ENCODE results near the gene PTPRF. TPM values are rescaled to one million over a fixed set of nuclear protein-coding genes. Genes with fewer than 3 reads are reported as not detected.

The PTPRF gene
- total and polyA plus RNA-seq, 2 experiments from 2014 or later: 96.0 to 115 TPM

GRCh38 chr1:43570277-43570676 lies 39.6 kb downstream of the PTPRF start:
- TF ChIP-seq CTCF (IDR thresholded peaks at IDR 0.05; ENCODE audit: poor library complexity) (no peak), EZH2phosphoT487 (IDR thresholded peaks at IDR 0.05; ENCODE audit: low read depth, severe bottlenecking, unreplicated experiment) (no peak), EZH2 (IDR thresholded peaks at IDR 0.05; ENCODE audit: borderline replicate concordance) (no peak)
- 81% methylated on average over 9 of the region's 9 CpGs for WGBS (ENCODE audit: low lambda C conversion rate, missing lambda C conversion rate)
- H3K27ac ChIP-seq: no peak overlapping the region
- H3K4me2 ChIP-seq: no peak overlapping the region
- H3K9me3 ChIP-seq (ENCODE audit: low read depth): no peaks in the 10 kb centered on the region
- no peaks in the 10 kb centered on the region for H3K36me3 ChIP-seq (replicated peaks; ENCODE audit: insufficient read depth, low read depth)
- H3K9me2 ChIP-seq (replicated peaks; ENCODE audit: insufficient read depth): no peaks in the 10 kb centered on the region
- H3K27me3 ChIP-seq: no peaks in the 10 kb centered on the region
- H3K79me2 ChIP-seq: peaks cover 13% of the 10 kb centered on the region
- H3K4me3 ChIP-seq: no peak overlapping the region
- DNase-seq (ENCODE audit: low spot score): no peak
- H3K4me1 ChIP-seq (ENCODE audit: insufficient read depth): peaks cover 20% of the 10 kb centered on the region
- peaks cover 2% of the 10 kb centered on the region for H4K20me1 ChIP-seq (ENCODE audit: insufficient read depth, poor library complexity, severe bottlenecking)
- no peak overlapping the region for H2AFZ ChIP-seq

- H3K36me3 ChIP-seq (replicated peaks; ENCODE audit: insufficient read depth, low read depth): no peaks in the 10 kb centered on the region
- TF ChIP-seq EZH2phosphoT487 (IDR thresholded peaks at IDR 0.05; ENCODE audit: low read depth, severe bottlenecking, unreplicated experiment) (no peak), CTCF (IDR thresholded peaks at IDR 0.05; ENCODE audit: poor library complexity) (no peak), EZH2 (IDR thresholded peaks at IDR 0.05; ENCODE audit: borderline replicate concordance) (no peak)
- H4K20me1 ChIP-seq (ENCODE audit: insufficient read depth, poor library complexity, severe bottlenecking): no peaks in the 10 kb centered on the region
- no peak overlapping the region for H3K4me3 ChIP-seq
- no peaks in the 10 kb centered on the region for H3K9me3 ChIP-seq (ENCODE audit: low read depth)
- H3K4me1 ChIP-seq (ENCODE audit: insufficient read depth): peaks cover 15% of the 10 kb centered on the region
- no peak for DNase-seq (ENCODE audit: low spot score)
- H2AFZ ChIP-seq: no peak overlapping the region
- 88% methylated on average over 14 of the region's 14 CpGs for WGBS (ENCODE audit: low lambda C conversion rate, missing lambda C conversion rate)
- H3K27ac ChIP-seq: no peak overlapping the region
- H3K27me3 ChIP-seq: no peaks in the 10 kb centered on the region
- no peaks in the 10 kb centered on the region for H3K9me2 ChIP-seq (replicated peaks; ENCODE audit: insufficient read depth)
- H3K79me2 ChIP-seq: peaks cover 11% of the 10 kb centered on the region
- no peak overlapping the region for H3K4me2 ChIP-seq
Measured at GRCh38 chr1:43570715-43571114, 40.0 kb downstream of the PTPRF start.

- no peaks in the 10 kb centered on the region for H3K27me3 ChIP-seq
- H3K4me1 ChIP-seq (ENCODE audit: insufficient read depth): peaks cover 6% of the 10 kb centered on the region
- no peak overlapping the region for H2AFZ ChIP-seq
- H3K9me3 ChIP-seq (ENCODE audit: low read depth): no peaks in the 10 kb centered on the region
- H3K9me2 ChIP-seq (replicated peaks; ENCODE audit: insufficient read depth): no peaks in the 10 kb centered on the region
- DNase-seq (ENCODE audit: low spot score): no peak
- TF ChIP-seq CTCF (IDR thresholded peaks at IDR 0.05; ENCODE audit: poor library complexity) (no peak), EZH2 (IDR thresholded peaks at IDR 0.05; ENCODE audit: borderline replicate concordance) (no peak), EZH2phosphoT487 (IDR thresholded peaks at IDR 0.05; ENCODE audit: low read depth, severe bottlenecking, unreplicated experiment) (no peak)
- no peaks in the 10 kb centered on the region for H4K20me1 ChIP-seq (ENCODE audit: insufficient read depth, poor library complexity, severe bottlenecking)
- H3K36me3 ChIP-seq (replicated peaks; ENCODE audit: insufficient read depth, low read depth): no peaks in the 10 kb centered on the region
- WGBS (ENCODE audit: low lambda C conversion rate, missing lambda C conversion rate): 83% methylated on average over 2 of the region's 2 CpGs
- H3K4me3 ChIP-seq: no peak overlapping the region
- H3K27ac ChIP-seq: no peak overlapping the region
- H3K4me2 ChIP-seq: no peak overlapping the region
- H3K79me2 ChIP-seq: no peaks in the 10 kb centered on the region
Measured at GRCh38 chr1:43572084-43572483, 41.4 kb downstream of the PTPRF start.

GRCh38 chr1:43572538-43572937 lies 41.9 kb downstream of the PTPRF start:
- Histone ChIP-seq H3K27ac (no peak overlapping the region), H3K4me2 (no peak overlapping the region), H3K4me1 (ENCODE audit: insufficient read depth) (peaks cover 11% of the 10 kb centered on the region), H3K27me3 (no peaks in the 10 kb centered on the region), H3K9me3 (ENCODE audit: low read depth) (no peaks in the 10 kb centered on the region), H3K79me2 (no peaks in the 10 kb centered on the region), H3K36me3 (replicated peaks; ENCODE audit: insufficient read depth, low read depth) (no peaks in the 10 kb centered on the region), H2AFZ (no peak overlapping the region), H3K4me3 (no peak overlapping the region), H3K9me2 (replicated peaks; ENCODE audit: insufficient read depth) (no peaks in the 10 kb centered on the region), H4K20me1 (ENCODE audit: insufficient read depth, poor library complexity, severe bottlenecking) (no peaks in the 10 kb centered on the region)
- TF ChIP-seq CTCF (IDR thresholded peaks at IDR 0.05; ENCODE audit: poor library complexity) (no peak), EZH2phosphoT487 (IDR thresholded peaks at IDR 0.05; ENCODE audit: low read depth, severe bottlenecking, unreplicated experiment) (no peak)
- WGBS (ENCODE audit: low lambda C conversion rate, missing lambda C conversion rate): 95% methylated on average over 9 of the region's 9 CpGs
- DNase-seq (ENCODE audit: low spot score): no peak

Measured in hepatocyte (in vitro differentiated cells).